ENCODE results near the gene INSYN1. TPM values are rescaled to one million over a fixed set of nuclear protein-coding genes. Genes with fewer than 3 reads are reported as not detected.

Gene INSYN1
- total and polyA plus RNA-seq, 2 donors (not counting 3 experiments of a cell fraction or from before 2014, with no cell fraction given): 0.18 to 0.58 TPM

- no TSS peak for BruUV-seq (replicated peaks)
- H3K9ac ChIP-seq (replicated peaks; ENCODE audit: extremely low read depth, insufficient read depth, low read length): no peak overlapping the region
- TF ChIP-seq POLR2AphosphoS5 (IDR thresholded peaks at IDR 0.05; ENCODE audit: insufficient read depth, low read depth, low read length): no peak
- no peak for TF ChIP-seq POLR2A (IDR thresholded peaks at IDR 0.05; ENCODE audit: low read depth, low read length)
- peaks cover 24 to 34% of the 10 kb centered on the region in 2 experiments for H3K27me3 ChIP-seq (ENCODE audit: control insufficient read depth in 2 of 2, insufficient read depth in 2 of 2, low read length in 2 of 2)
- H3K9me3 ChIP-seq (replicated peaks; ENCODE audit: control insufficient read depth, insufficient read depth, low read length): no peaks in the 10 kb centered on the region
- no peaks in the 10 kb centered on the region for H3K4me1 ChIP-seq (ENCODE audit: control insufficient read depth, extremely low read depth, insufficient read depth, low read length)
- no peak overlapping the region for H3K27ac ChIP-seq (ENCODE audit: insufficient read depth, low read depth, low read length)
- H3K79me2 ChIP-seq (ENCODE audit: control insufficient read depth, insufficient read depth, low read length): no peaks in the 10 kb centered on the region
- H2AFZ ChIP-seq (ENCODE audit: low read depth, low read length): no peak overlapping the region
- H3K9me1 ChIP-seq (replicated peaks; ENCODE audit: control insufficient read depth, extremely low read depth, insufficient read depth, low read length): no peaks in the 10 kb centered on the region
- FAIRE-seq (no peak), DNase-seq (ENCODE audit: low read depth, low spot score) (no peak)
- no peaks in the 10 kb centered on the region for H4K20me1 ChIP-seq (replicated peaks; ENCODE audit: control insufficient read depth, extremely low read depth, insufficient read depth, low read length)
- POLR2A ChIA-PET: no interaction called here
- intact Hi-C loops (cut with micrococcal nuclease): no loop called here
- dilution Hi-C loops (cut with MboI; ENCODE audit: extremely low pct_ligation_motif_present, low sequenced_read_pairs): no loop called here
- no peak overlapping the region for H3K4me2 ChIP-seq (ENCODE audit: insufficient read depth, low read length)
- H3K36me3 ChIP-seq (ENCODE audit: control insufficient read depth in 2 of 2, extremely low read depth in 1 of 2, insufficient read depth in 2 of 2, low read length in 2 of 2): no peaks in the 10 kb centered on the region
- no peak overlapping the region for H3K4me3 ChIP-seq (replicated peaks in 1 of 3; ENCODE audit: insufficient read depth in 1 of 3, low read depth in 1 of 3, low read length in 3 of 3)
- CTCF ChIA-PET: no interaction called here
Measured at GRCh38 chr15:73750438-73750837, 2.7 kb downstream of the INSYN1 start.

- DNase-seq (ENCODE audit: low read depth, low spot score) (no peak), FAIRE-seq (no peak)
- H3K4me1 ChIP-seq (ENCODE audit: control insufficient read depth, extremely low read depth, insufficient read depth, low read length): no peaks in the 10 kb centered on the region
- no peaks in the 10 kb centered on the region for H3K9me3 ChIP-seq (replicated peaks; ENCODE audit: control insufficient read depth, insufficient read depth, low read length)
- H3K4me2 ChIP-seq (ENCODE audit: insufficient read depth, low read length): no peak overlapping the region
- H3K9ac ChIP-seq (replicated peaks; ENCODE audit: extremely low read depth, insufficient read depth, low read length): no peak overlapping the region
- no peaks in the 10 kb centered on the region for H3K9me1 ChIP-seq (replicated peaks; ENCODE audit: control insufficient read depth, extremely low read depth, insufficient read depth, low read length)
- intact Hi-C loops (cut with micrococcal nuclease): no loop called here
- H3K36me3 ChIP-seq (ENCODE audit: control insufficient read depth in 2 of 2, extremely low read depth in 1 of 2, insufficient read depth in 2 of 2, low read length in 2 of 2): no peaks in the 10 kb centered on the region
- CTCF ChIA-PET: no interaction called here
- TF ChIP-seq MYC (IDR thresholded peaks at IDR 0.05; ENCODE audit: low read depth, low read length): no peak
- TF ChIP-seq JUN (IDR thresholded peaks at IDR 0.05; ENCODE audit: borderline replicate concordance, insufficient read depth, insufficient read length, low read depth): no peak
- no peak for TF ChIP-seq EZH2 (IDR thresholded peaks at IDR 0.05; ENCODE audit: borderline replicate concordance, low read depth, low read length, severe bottlenecking)
- TF ChIP-seq FOS (IDR thresholded peaks at IDR 0.05; ENCODE audit: borderline replicate concordance, insufficient read depth, low read length): no peak
- TF ChIP-seq POLR2A (IDR thresholded peaks at IDR 0.05; ENCODE audit: low read depth, low read length): no peak
- TF ChIP-seq POLR2AphosphoS5 (IDR thresholded peaks at IDR 0.05; ENCODE audit: insufficient read depth, low read depth, low read length): no peak
- no peak for TF ChIP-seq CTCF (IDR thresholded peaks at IDR 0.05; ENCODE audit: extremely low read depth in 1 of 2, insufficient read depth in 1 of 2, low read depth in 1 of 2, low read length in 2 of 2)
- no peaks in the 10 kb centered on the region for H4K20me1 ChIP-seq (replicated peaks; ENCODE audit: control insufficient read depth, extremely low read depth, insufficient read depth, low read length)
- H3K27me3 ChIP-seq (ENCODE audit: control insufficient read depth in 2 of 2, insufficient read depth in 2 of 2, low read length in 2 of 2): peaks cover 25 to 34% of the 10 kb centered on the region in 2 experiments
- no peak overlapping the region for H2AFZ ChIP-seq (ENCODE audit: low read depth, low read length)
- H3K4me3 ChIP-seq (replicated peaks in 1 of 3; ENCODE audit: insufficient read depth in 1 of 3, low read depth in 1 of 3, low read length in 3 of 3): no peak overlapping the region
- no TSS peak for BruUV-seq (replicated peaks)
- POLR2A ChIA-PET: no interaction called here
- dilution Hi-C loops (cut with MboI; ENCODE audit: extremely low pct_ligation_motif_present, low sequenced_read_pairs): no loop called here
- no peaks in the 10 kb centered on the region for H3K79me2 ChIP-seq (ENCODE audit: control insufficient read depth, insufficient read depth, low read length)
- no peak overlapping the region for H3K27ac ChIP-seq (ENCODE audit: insufficient read depth, low read depth, low read length)
Measured at GRCh38 chr15:73749971-73750370, 3.2 kb downstream of the INSYN1 start.

All from endothelial cell of umbilical vein (primary cell).